ENCODE data around the gene C1GALT1.

DNA sequence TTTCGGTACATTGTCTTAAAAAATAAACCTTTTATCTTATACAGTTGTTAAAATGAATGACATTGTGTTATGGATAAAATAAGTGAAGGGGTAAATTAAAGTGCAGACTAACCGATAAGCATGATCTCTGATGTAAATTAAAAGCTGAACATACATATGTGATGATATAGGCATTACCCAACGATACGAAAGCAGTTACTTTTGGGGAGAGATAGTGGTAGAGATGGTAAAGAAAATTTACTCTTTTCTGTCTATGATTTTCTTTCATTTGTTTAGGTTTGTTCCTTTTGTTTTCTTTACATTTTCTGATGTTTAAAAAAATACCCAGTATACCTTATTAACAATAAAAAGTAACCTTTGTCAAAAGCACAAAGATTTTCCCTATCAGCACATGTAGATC, 6.4 kb downstream of the C1GALT1 start:
- TF ChIP-seq CTCF (IDR thresholded peaks at IDR 0.05; ENCODE audit: poor library complexity) = no peak
- no peak for TF ChIP-seq EZH2 (IDR thresholded peaks at IDR 0.05; ENCODE audit: borderline replicate concordance)
- no peak for TF ChIP-seq EZH2phosphoT487 (IDR thresholded peaks at IDR 0.05; ENCODE audit: low read depth, severe bottlenecking, unreplicated experiment)

Data from hepatocyte (in vitro differentiated cells).